HG03139 (cell line): ENCODE results near the gene TM4SF1.

ENCODE experiments used
- ATAC-seq: cut with Tn5 transposase; IDR thresholded peaks from one replicate; pipeline ENCODE4 v1.9.1; 2021; ENCODE audit not compliant: unreplicated experiment

TM4SF1 gene, protein sequence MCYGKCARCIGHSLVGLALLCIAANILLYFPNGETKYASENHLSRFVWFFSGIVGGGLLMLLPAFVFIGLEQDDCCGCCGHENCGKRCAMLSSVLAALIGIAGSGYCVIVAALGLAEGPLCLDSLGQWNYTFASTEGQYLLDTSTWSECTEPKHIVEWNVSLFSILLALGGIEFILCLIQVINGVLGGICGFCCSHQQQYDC

DNA sequence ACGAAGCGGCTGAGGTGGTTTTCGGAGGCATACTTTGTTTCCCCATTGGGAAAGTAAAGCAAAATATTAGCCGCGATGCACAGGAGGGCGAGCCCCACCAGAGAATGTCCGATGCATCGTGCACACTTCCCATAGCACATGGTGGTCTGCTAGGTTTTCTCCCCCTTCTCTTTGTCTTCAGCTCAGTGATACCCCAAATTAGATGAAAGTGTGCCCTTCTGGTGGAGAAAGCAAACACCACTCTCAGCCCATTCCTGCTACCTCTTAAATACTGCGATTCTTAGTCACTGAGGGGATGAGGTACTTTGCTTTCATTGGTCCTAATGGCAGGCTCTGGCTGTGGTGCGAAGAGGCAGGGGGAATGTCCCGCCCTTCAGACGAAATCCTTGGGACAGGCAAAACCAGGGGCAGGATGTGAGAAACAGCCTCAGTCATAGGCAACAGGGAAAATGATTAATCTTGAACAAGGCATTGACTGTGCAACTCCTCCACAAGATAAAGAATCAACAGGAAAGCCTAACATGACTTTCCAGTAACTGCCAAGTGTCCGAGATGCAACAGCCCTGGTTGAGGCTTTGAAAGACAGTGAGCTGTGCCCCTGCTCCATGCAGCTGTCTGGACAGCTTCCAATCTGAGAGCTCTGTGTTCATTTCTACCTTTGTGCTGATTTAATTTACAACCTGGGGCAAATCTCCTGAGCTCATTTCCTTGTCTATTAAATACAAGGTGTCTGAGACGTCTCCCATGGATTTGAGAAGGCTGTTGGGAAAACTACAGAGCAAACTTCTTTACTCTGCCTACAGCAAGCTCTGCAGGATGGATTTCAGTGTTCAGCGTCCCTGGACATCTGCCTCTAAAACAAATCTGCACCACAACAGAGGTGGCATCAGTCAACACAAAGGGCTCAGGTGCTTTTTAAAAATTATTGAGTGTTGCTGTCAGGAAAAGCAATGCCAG, at the start of gene TM4SF1:
TM4SF1 (minus strand) TSS at position 242 of the 957 bp plus-strand sequence; CDS start at position 140, 102 bp downstream.
- no peak for ATAC-seq

DNA sequence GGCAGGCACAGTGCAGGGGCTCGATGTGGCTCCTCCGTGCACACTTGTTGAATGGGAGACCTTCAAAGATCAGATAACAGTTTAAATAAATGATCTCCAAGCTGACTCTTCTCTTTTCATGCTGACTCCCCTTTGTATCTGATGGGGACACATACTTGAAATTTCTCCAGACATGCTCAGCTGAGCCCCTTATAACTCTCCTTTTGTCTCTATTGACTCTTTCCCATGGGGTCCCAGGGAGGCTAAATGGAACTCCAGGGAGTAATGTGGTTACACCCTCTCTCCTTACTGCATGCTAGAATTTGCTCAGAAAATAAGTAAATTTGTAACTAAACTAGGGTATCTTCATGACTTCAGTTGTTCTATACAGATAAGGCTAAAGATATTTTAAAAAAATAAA, 48.9 kb upstream of the TM4SF1 start:
- no peak for ATAC-seq

DNA sequence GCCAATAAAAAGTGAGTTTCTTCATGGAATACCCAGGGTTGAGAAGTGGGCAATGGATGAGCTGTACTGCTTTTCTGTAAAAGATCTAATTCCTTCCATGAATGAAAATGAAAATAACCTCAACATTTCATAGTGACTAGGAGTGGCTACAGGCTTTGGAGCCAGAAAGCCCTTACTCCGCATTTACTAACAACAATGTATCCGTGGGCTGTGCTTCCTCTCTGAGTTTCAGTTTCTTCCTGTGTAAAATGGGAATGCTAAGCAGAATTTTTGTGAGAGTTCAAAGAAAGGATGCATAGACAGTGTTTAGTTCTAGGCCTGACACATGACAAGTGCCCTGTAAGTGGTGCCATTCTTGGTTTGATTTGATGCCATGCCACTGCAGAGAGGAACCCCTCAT, 47.5 kb upstream of the TM4SF1 start:
- ATAC-seq: no peak

DNA sequence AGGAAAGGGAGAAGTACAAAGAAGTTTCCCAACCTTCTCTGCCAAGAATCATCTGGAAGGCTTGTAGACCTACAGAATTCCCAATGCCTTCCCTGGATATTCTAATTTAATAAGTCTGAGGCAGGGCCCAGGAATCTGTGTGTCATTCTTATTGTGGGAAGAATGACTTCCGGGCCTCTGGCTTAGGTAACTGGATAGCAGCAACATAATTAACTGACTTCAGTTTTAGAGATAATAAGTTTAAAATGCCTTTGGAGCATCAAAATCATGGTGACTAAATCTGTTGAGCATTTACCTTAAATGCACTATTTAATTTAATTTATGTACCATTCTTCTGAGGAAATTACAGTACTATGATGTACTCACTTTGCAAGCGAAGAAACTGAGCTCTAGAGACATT, 44.3 kb upstream of the TM4SF1 start:
- no peak for ATAC-seq

DNA sequence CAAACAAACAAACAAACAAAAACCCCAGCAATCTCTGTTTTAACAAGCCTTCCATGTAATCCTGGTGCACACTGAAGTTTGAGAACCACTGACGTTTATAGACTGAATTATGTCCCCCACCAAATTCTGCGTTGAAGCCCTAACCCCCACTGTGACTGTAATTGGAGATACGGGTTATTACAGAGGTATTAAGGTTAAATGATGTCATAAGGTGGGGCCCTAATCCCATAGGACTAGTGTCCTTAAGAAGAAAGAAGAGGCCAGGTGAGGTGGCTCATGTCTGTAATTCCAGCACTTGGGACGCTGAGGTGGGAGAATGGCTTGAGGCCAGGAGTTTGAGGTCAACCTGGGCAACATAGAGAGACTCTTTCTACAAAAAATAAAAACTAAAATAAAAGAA, 42.4 kb upstream of the TM4SF1 start:
- no peak for ATAC-seq

DNA sequence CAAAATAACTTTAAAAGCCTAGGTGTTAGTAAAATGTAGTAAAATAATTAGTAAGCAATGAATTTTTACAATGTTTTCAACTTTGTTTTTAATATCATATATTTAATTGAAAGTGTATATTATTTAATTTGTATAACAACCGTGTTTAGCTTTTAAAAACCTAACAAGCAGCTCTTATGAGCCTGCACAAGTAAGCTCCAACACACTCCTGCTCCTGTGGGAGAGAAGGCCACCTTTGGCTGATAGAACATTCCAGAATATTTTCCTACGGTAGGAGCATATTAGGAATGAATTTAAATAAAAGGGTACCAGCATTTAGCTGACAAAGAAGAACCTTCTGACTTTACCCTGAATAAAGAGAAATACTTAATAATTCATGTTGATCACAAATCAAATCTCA, 40.3 kb upstream of the TM4SF1 start:
- ATAC-seq: no peak

DNA sequence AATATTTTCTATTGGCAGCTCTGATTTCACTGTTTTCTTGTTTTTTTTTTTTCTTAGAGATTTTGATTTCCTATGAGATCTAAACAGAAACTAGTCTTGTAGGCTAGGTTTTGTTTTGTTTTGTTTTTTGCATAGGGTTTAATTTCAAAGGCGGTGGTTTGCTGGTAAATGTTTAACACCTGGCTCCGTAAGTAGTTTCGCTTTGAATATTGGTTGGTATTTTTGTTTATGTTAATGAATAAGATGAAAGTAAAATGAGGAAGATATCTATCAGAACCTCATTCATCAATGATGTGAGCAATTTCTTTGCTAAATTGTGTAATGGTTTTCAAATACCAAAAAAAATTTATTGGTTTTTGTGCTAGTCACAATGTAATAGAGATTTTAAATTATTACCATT, 39.7 kb upstream of the TM4SF1 start:
- ATAC-seq: peak; percentile 88

DNA sequence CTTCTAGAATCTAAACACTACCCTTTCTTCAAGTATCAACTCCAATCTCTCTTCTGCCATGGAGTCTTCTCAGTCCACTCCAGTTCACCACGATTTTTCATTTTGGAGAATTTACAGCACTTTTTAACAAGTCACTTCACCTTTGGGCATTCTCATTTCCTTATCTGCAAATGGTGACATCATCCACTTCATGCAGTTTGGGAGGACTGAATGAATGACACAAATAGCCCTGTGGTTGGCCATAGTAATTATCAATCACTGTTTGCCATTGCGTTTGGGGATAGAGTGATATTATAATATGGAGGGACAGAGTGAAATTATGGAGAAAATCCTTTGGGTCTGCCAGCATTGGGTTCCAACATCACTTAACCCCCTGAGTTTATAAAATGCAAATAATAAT, 38.0 kb upstream of the TM4SF1 start:
- no peak for ATAC-seq

DNA sequence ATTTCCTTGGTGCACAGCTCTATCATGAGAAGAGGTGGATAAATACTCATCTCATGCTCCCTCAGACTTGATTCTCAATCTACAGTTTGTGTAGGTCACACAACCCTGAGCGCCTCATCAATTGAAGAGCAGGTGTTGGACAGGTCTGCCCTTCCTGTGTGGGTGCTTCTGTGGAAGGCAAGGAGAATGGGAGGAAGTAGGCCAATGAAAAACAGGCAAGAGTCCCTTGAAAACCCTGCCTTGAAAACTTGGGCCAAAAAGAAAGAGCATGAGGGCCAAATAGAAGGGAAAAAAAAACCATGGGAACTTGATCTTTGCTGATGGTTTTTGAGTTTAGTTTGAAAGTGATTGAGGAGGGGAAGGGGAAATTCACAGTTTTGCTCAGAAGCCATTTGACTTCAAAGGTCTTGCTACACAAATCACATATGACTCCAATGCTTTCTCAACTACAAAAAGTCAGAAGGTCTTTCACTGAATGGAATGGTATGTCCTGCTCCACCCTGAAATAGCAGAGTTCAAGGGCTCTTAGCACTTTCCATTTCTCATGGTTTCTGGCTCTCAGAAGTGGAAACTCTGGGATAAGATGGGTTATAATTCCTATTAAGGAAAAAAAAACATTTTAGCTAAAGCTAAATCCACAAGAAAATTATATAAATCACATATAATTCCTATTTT, 37.2 kb upstream of the TM4SF1 start:
- no peak for ATAC-seq

DNA sequence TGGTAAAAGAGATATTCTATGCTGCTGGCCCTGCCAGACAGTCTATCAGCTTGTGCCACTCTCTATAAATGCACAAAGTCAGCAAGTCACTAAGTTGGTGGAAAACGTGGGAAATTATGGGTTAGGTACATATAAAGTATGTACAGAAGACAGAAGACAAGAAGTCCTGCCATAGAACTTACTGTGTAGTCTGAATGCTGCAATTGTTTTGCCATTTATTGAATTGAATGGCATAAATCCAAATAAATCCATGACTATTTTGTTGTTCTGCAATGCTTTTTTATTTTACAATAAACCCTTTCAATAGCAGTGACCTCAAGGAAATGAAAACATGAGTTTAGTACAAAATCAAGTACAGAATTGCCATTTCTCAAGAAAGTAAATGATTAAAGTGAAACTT, 34.1 kb upstream of the TM4SF1 start:
- ATAC-seq: no peak

DNA sequence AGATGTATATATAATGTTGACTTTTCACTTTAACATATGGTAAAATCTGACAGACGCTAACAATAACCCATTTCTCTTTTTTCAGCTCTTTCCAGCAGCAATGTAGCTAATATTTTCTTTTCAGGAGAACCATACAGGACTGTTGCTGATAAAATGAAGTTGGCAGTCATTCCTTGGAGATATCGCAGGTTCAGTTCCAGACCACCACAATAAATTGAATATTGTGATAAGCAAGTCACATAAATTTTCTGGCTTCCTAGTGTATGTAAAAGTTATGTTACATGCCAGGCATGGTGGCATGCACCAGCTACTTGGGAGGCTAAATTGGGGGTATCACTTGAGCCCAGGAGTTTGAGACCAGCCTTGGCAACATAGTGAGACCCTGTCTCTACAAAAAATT, 31.9 kb upstream of the TM4SF1 start:
- no peak for ATAC-seq

DNA sequence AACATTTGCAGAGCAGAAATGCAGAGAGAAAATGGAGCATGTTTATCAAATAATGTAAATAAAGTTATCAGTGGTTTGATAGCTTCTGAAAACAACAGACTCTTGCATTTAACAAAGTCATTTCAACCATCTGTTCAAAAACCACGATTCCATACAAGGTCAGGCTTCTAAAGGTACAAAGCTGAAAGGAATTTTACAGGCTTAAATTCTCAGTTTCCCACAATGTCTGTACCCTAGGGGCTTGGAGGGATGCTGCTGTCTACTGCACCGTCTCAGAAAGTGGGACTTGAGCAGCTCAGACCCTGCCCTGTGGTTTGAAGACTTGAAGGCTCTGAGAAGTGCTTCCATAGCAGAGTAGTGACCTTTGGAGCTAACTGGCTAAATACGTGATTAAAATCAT, 30.4 kb upstream of the TM4SF1 start:
- ATAC-seq: no peak

DNA sequence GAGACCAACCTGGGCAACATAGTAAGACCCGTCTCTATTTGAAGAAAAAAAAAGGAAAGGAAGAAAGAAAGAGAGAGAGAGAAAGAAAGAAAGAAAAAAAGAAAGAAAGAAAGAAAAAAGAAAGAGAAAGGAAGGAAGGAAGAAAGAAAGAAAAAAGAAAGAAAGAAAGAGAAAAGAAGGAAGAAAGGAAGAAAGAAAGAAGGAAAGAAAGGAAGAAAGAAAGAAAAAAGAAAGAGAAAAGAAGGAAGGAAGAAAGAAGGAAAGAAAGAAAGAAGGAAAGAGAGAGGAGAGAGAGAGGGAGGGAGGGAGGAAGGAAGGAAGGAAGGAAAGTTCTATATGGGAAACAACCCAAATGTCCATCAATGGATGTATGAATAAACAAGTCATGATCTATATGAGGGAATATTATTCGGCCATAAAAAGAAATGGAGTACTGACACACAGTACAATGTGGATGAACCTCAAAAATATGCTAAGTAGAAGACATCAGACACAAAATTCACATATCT, 28.8 kb upstream of the TM4SF1 start:
- ATAC-seq: no peak

DNA sequence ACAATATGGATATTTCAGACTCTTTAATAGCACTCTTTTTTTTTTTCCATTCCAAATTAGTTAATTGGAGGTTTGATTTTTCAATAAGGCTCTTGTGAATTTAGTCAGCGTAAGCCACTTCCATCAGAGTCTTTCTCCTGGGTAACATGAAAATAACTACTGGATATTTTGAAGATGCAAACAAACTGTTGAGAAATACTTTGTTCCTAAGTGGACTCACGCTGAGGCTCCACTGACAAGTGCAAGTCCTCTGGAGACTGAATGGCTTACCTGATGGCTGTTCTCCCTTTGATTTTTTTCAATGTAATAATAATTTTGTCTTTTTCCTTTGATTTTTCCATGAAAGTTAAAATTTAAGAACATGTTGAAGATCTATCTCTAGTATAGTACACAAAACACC, 26.0 kb upstream of the TM4SF1 start:
- no peak for ATAC-seq

DNA sequence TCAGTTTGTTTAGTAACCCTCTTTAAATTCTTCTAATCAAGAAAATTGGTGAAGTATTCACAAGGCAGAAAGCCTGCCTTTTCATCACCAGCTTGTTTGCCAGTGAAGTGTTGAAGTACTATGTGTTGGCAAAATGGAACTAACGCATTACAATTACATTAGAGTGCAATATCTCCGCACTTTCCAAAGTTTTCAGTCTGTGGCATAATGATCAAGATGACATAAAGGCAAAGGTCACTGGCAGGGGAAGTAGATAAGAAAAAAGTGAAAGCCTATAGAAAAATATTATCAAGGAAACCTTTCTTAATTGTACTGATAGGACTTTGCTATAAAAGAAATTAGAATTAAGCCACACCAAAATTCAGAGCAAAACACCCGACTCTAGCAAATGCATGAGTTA, 25.0 kb upstream of the TM4SF1 start:
- ATAC-seq: no peak

DNA sequence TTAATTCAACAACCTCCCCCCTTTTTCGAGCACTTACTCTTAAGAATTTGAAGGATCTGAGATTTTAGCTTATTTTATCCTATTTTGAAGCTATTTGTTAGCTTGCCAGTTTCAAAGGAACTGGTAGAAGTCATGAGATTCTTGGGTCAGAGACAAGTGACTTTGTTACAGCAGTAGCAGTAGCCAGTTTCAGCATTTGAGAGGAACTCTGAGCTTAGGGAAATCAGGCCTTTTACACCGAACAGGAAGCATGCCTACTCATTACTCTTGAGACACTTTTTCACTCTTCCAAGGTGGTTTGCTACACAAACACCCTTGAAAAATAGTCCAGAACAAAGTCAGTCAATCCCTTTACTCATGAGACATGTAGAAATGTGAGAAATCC, 24.5 kb upstream of the TM4SF1 start:
- ATAC-seq: no peak

DNA sequence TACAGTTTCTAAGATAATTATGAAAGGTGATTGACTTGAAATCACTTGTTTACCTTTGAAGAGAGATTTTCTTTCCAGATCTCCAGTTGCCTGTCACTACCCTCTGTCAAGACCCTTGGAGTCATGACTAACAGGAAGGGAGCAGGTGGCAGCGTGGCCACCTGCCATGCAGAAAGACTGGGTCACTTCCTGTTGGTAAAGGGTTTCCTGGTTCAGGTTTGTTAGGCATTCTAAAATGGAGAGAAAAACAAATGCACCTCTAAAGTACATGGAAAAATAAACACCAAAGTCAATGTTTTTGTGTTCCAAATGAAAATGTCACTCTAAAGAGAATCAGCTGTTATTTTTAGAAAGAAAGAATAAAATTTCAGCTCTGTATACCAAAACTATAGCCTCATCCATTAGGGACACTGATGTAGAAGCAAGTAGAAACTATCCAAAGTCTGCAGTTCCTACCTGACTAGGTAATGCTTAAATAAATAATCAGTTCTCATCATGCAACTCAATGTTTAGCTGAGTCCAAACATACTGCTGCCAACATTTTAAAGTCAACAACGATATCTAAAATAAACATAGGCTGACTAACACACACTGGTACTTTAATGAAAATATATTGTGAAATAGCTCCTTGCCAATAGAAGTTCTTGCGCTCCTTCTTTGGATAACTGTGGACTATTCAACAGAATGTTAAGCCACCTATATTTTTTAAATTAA, 23.9 kb upstream of the TM4SF1 start:
- ATAC-seq: no peak

DNA sequence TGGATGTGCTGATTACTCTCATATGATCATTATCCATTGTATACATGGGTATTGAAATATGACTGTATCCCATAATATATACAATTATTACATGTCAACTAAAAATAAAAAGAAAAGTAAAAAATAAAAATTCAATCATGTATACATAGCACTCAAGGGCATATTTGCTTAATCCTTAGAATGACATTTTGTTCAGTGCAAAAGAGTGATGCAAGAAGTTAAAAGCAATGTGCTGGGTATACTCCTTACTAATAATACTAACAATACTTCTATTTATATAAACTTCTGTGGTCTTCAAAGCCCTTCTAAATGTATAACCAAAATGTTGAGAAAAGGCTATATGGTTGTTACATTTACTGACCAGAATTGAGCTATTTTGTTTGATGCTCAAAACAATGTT, 23.2 kb upstream of the TM4SF1 start:
- no peak for ATAC-seq

DNA sequence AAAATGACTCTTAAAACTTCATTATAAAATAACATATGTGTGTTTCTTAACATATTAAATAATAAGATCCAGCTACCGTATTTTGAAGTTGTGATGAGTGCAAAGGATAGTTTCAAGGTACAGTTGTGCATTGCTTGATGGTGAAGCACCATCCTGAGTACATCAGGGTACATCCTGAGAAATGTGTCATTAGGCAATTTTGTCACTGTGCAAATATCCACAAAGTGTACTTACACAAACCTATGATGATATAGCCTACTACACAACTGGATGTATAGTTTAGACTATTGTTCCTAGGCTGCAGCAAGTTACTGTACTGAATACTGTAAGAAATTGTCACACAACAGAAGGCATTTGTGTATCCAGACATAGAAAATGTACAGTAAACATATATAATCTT, 20.8 kb upstream of the TM4SF1 start:
- ATAC-seq: no peak

DNA sequence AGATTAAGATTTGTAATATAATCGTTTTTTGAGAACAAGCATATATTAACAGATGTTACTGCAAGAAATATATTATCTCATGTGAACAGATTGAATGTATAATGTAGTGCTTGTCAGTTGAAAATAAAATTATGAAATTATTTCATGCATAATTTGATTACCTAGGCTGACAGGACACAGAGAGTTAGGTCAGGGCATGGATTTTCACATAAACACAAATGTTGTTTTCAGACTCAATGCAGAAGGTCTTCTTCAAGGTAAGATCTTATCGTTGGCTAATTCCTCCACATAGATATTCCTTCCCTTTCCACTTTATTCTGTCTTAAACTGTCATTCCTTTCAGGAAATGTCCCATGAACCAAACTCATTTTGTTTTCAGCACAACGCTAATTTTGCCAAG, 20.1 kb upstream of the TM4SF1 start:
- ATAC-seq: no peak

DNA sequence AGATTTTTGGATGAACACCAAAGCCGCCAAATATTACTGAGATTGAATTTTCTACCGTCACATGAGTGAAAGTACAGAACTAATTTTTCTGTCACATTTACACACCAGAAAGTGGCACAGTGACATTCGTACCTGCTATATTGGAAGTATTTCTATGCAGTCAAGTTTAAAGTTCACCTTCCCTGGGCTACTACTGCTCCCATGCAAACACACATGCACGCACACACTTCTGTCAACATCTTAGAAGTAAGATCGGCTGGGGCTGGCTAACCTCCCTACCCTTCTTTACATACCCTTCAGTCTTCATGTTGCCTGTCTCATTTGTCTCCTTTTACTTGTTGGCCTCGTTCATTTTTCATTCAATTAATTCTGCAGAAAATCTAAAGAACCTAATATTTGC, 19.0 kb upstream of the TM4SF1 start:
- no peak for ATAC-seq
